HUES64 (cell line): ENCODE measurements around the gene ZNF718.
"Not testable (repeated sequence)": the region's sequence is repeated elsewhere in the genome, so short reads cannot be mapped to it uniquely, and the experiment has no call there.

ENCODE experiments used
- H3K27ac ChIP-seq: 2 replicates; pipeline ENCODE4 v1.7.0; 2013; ENCODE audit warnings: low read depth, low read length, inconsistent platforms
- H3K27me3 ChIP-seq: 2 replicates; pipeline ENCODE4 v1.6.1; 2013; ENCODE audit warnings: mild to moderate bottlenecking, low read length; ENCODE audit not compliant: insufficient read depth
- H3K36me3 ChIP-seq: 2 replicates; pipeline ENCODE4 v1.6.1; 2013; ENCODE audit warnings: mild to moderate bottlenecking, low read length; ENCODE audit not compliant: insufficient read depth
- H3K4me1 ChIP-seq: 2 replicates; pipeline ENCODE4 v1.6.1; 2013; ENCODE audit warnings: mild to moderate bottlenecking, low read length, moderate library complexity; ENCODE audit not compliant: insufficient read depth
- H3K4me3 ChIP-seq: 2 replicates; pipeline ENCODE4 v1.5.1; 2013; ENCODE audit warnings: mild to moderate bottlenecking, low read length, moderate library complexity
- H3K9ac ChIP-seq: 2 replicates; pipeline ENCODE4 v1.6.1; 2013; ENCODE audit warnings: mild to moderate bottlenecking, low read depth, low read length
- H3K9me3 ChIP-seq: 2 replicates; pipeline ENCODE4 v1.6.1; 2013; ENCODE audit warnings: low read depth, low read length; ENCODE audit not compliant: insufficient read depth
- WGBS: fragments of 150-250, 120-280 bp; methylation state at CpG from one replicate; pipeline ENCODE4 v1.1.7; 2013; ENCODE audit warnings: missing lambda C conversion rate; 5-methylcytosine and 5-hydroxymethylcytosine counted together

The ZNF718 gene

DNA sequence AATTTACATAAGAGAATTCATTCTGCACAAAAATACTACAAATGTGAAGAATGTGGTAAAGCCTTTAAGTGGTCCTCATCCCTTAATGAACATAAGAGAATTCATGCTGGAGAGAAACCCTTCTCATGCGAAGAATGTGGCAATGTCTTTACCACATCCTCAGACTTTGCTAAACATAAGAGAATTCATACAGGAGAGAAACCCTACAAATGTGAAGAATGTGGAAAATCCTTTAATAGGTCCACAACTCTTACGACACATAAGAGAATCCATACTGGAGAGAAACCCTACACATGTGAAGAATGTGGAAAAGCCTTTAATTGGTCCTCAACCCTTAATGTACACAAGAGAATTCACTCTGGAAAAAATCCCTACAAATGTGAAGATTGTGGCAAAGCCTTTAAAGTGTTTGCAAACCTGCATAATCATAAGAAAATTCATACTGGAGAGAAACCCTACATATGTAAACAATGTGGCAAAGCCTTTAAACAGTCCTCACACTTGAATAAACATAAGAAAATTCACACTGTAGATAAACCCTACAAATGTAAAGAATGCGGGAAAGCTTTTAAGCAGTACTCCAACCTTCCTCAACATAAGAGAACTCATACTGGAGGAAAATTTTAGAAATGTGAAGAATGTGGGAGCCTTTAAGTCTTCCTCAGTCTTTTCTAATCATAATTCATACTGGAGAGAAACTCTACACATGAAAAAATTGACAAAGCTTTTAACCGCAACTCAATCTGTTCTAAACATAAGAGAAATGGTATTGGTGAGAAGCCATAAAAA is 37.4 kb downstream of the ZNF718 start:
- peaks cover 69% of the 10 kb centered on the region for H3K36me3 ChIP-seq
- H3K4me1 ChIP-seq = no peaks in the 10 kb centered on the region
- no peak overlapping the region for H3K9ac ChIP-seq
- no peak overlapping the region for H3K27ac ChIP-seq
- no peaks in the 10 kb centered on the region for H3K27me3 ChIP-seq
- WGBS = 100% methylated on average over 2 of the region's 4 CpGs
- peak overlapping the region; percentile 18; the same call in 1 of the 2 replicates for H3K4me3 ChIP-seq
- peaks cover 90% of the 10 kb centered on the region for H3K9me3 ChIP-seq

DNA sequence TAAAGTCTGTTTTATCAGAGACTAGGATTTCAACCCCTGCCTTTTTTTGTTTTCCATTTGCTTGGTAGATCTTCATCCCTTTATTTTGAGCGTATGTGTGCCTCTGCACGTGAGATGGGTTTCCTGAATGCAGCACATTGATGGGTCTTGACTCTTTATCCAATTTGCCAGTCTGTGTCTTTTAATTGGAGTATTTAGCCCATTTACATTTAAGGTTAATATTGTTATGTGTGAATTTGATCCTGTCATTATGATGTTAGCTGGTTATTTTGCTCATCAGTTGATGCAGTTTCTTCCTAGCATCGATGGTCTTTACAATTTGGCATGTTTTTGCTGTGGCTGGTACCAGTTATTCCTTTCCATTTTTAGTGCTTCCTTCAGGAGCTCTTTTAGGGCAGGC is 45.3 kb downstream of the ZNF718 start:
- 88% methylated on average over 2 of the region's 3 CpGs for WGBS
- peaks cover 48% of the 10 kb centered on the region for H3K9me3 ChIP-seq
- H3K27me3 ChIP-seq, H3K9ac ChIP-seq, H3K27ac ChIP-seq, H3K4me1 ChIP-seq, H3K36me3 ChIP-seq, H3K4me3 ChIP-seq: not testable (repeated sequence)

DNA sequence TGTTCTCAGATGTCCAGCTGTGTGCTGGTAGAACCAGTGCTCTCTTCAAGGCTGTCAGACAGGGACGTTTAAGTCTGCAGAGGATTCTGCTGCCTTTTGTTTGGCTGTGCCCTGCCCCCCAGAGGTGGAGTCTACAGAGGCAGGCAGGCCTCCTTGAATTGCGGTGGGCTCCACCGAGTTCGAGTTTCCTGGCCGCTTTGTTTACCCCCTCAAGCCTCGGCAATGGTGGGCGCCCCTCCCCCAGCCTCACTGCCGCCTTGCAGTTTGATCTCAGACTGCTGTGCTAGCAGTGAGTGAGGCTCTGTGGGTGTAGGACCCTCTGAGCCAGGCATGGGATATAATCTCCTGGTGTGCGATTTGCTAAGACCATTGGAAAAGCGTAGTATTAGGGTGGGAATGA is 47.0 kb downstream of the ZNF718 start:
- H3K4me1 ChIP-seq, H3K27ac ChIP-seq, H3K27me3 ChIP-seq, H3K36me3 ChIP-seq, H3K4me3 ChIP-seq, H3K9ac ChIP-seq: not testable (repeated sequence)
- WGBS = 96% methylated on average over 10 of the region's 10 CpGs
- peaks cover 43% of the 10 kb centered on the region for H3K9me3 ChIP-seq

DNA sequence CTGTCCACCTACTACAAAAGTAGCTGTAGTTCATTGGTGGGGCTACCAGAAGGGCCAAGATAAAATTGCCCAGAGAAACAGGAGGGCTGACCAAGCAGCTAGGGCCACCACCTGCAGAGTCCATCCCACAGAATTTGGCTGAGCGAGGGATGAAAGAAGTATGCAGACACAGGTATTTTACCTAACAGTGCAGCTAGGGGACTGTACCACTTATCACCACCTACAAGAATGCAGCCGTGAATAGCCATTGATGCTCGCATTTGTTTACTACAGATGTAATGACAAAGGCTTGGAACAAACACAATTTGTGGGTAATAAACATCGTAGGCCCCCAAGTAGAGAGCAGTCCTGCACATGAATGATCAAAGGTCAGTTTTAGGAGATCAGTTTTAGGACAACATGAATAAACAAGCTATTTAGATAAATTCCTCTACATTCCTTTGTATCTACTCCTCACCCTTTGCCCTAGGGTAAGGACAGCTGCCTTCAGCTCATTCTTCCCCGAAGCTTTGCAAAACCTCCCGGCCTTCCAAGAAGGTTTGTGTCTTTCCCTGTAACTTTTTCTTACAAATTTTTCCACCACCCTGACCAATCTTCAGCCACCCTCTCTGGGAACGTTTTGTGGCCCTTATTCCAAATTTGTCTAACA is 49.5 kb downstream of the ZNF718 start:
- no peaks in the 10 kb centered on the region for H3K4me1 ChIP-seq
- H3K27ac ChIP-seq = no peak overlapping the region
- no peak overlapping the region for H3K9ac ChIP-seq
- peaks cover 56% of the 10 kb centered on the region for H3K9me3 ChIP-seq
- WGBS = 89% methylated on average over 7 of the region's 7 CpGs
- no peaks in the 10 kb centered on the region for H3K27me3 ChIP-seq
- H3K36me3 ChIP-seq = peaks cover 5% of the 10 kb centered on the region; the same call in 1 of the 2 replicates
- no peak overlapping the region for H3K4me3 ChIP-seq

DNA sequence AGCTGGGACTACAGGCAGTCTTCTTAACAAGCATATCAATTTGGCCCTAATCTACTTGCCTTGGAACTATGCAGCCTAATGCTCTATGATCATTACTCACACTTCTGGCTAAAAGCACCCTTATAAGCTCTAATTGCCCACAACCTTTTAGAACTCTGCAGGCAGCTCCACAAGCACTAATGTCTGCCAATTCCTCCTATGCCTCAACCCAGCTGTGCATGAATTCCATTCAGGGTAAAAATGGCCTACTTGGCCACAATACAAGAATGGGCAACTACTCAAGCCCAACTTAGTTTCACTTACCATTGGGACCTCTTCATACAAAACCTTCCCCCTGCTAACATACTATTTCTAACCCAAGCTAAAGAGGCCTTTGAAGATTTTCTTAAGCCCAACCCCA is 51.7 kb downstream of the ZNF718 start:
- Histone ChIP-seq H3K4me3 (no peak overlapping the region), H3K9ac (no peak overlapping the region), H3K9me3 (peaks cover 72% of the 10 kb centered on the region), H3K27ac (no peak overlapping the region), H3K4me1 (no peaks in the 10 kb centered on the region), H3K27me3 (no peaks in the 10 kb centered on the region), H3K36me3 (peaks cover 5% of the 10 kb centered on the region; the same call in 1 of the 2 replicates)

DNA sequence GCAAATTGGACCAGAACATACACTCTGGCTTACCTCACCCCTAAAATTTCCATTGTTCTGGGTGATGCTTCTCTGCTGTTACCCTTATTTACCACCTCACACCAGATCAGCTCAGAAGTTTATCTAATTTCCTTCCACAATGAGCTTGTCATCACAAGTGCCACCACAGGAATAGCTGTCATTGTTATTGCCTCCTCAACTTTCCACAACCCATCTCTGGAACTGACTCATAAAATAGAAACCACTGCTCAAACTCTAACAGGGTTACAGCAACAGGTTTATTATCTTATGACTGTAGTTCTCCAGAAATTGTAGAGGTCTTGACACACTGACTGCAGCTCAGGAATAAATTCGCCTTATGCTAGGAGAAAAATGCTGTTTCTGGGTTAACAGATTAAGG is 52.7 kb downstream of the ZNF718 start:
- Histone ChIP-seq H3K4me3 (no peak overlapping the region), H3K4me1 (no peaks in the 10 kb centered on the region), H3K27ac (no peak overlapping the region), H3K27me3 (no peaks in the 10 kb centered on the region), H3K9ac (no peak overlapping the region), H3K36me3 (peaks cover 1% of the 10 kb centered on the region; the same call in 1 of the 2 replicates), H3K9me3 (peaks cover 71% of the 10 kb centered on the region)
- WGBS = 92% methylated on average over 1 of the region's 1 CpG

DNA sequence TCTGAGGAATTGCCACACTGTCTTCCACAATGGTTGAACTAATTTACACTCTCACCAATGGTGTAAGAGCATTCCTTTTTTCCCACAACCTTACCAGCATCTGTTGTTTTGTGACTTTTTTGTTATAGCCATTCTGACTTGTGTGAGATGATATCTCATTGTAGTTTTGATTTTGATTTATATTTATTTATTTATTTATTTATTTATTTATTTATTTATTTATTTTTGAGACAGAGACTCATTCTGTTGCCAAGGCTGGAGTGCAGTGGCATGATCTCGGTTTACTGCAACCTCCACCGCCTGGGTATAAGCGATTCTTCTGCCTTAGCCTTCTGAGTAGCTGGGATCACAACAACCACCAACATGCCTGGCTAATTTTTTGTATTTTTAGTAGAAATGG is 57.9 kb downstream of the ZNF718 start:
- not testable (repeated sequence) for H3K9ac ChIP-seq, H3K27ac ChIP-seq, H3K4me1 ChIP-seq, H3K4me3 ChIP-seq, H3K27me3 ChIP-seq, H3K36me3 ChIP-seq
- WGBS = 96% methylated on average over 3 of the region's 3 CpGs
- H3K9me3 ChIP-seq = peaks cover 62% of the 10 kb centered on the region

DNA sequence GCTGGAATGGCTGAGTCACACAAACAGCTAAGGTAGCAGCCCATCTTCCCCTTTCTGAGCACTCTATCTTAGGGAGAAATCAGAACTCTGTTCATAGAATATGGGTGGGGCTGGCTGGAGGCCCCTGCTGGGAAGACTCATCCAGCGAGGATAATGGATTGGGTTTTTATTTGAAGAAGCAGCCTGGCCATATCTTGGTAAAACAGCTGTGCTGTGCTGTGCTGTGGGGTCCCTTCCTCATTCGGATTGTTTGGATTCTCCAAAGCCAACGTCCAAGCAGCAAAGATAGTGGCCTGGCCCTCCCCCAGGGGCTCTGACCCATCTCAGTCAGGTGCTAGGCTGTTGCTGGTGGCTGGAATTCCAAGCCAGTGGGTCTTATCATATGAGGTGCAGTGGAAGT is 63.8 kb downstream of the ZNF718 start:
- Histone ChIP-seq H3K4me1 (no peaks in the 10 kb centered on the region), H3K27me3 (no peaks in the 10 kb centered on the region), H3K36me3 (no peaks in the 10 kb centered on the region), H3K4me3 (no peak overlapping the region), H3K9me3 (peaks cover 52% of the 10 kb centered on the region), H3K27ac (no peak overlapping the region), H3K9ac (no peak overlapping the region)
- WGBS = 71% methylated on average over 3 of the region's 3 CpGs

DNA sequence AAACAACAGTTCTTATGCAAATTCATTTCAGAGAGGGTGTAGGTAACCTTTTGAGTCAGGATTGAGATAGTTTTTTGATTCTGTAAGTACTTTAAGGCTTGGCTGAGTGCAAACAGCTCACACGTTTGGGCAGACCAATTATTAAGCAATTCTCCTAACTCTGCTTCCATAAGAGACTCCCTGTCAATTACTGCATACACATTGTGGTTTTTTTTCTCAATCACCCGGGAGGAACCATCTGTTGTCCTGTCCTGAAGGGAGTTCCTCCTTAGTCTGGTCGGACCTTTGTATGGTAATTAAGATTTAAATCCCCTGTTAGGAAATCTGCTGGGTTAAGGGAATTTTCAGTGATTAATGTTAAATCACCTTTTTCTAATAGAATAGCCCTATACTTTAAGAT is 70.9 kb downstream of the ZNF718 start:
- 78% methylated on average over 3 of the region's 3 CpGs for WGBS
- not testable (repeated sequence) for H3K36me3 ChIP-seq, H3K4me1 ChIP-seq, H3K4me3 ChIP-seq, H3K27me3 ChIP-seq, H3K9ac ChIP-seq, H3K27ac ChIP-seq
- H3K9me3 ChIP-seq = peaks cover 21% of the 10 kb centered on the region; the same call in 1 of the 2 replicates

DNA sequence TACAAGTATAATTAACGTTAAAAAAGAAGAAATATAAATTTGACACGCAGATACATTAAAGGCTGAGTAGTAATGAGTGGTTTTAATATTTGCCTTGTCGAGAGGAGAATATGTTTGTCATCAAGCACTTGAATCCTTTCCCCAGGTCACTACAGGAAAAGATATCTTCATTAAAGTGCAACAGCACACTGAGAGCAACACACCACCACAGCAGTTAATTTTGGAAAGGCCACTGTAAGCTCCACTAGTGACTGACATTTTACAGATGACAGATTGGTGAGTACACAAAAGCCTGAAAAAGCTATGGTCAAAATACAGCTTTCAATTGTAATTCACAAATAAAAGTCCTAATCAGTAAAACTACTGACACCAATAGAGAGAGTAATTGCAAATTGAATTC is 76.6 kb downstream of the ZNF718 start:
- H3K4me1 ChIP-seq = no peaks in the 10 kb centered on the region
- no peaks in the 10 kb centered on the region for H3K27me3 ChIP-seq
- H3K36me3 ChIP-seq = peaks cover 14% of the 10 kb centered on the region
- peaks cover 63% of the 10 kb centered on the region for H3K9me3 ChIP-seq
- no peak overlapping the region for H3K27ac ChIP-seq
- WGBS = 82% methylated on average over 3 of the region's 3 CpGs
- no peak overlapping the region for H3K4me3 ChIP-seq
- no peak overlapping the region for H3K9ac ChIP-seq

DNA sequence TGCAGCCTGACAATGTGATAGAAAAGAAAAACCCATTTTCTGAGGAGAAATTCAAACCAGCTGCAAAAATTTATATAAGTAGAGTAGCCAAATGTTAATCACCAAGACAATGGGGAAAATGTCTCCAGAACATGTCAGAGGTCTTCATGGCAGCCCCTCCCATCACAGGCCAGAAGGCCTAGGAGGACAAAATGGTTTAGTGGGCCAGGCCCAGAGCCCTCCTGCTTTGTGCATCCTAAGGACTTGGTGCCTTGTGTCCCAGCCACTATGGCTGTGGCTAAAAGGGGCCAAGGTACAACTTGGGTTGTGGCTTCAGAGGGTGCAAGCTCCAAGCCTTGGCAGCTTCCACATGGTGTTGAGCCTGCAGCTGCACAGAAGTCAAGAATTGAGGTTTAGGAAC is 78.5 kb downstream of the ZNF718 start:
- peaks cover 71% of the 10 kb centered on the region for H3K9me3 ChIP-seq
- not testable (repeated sequence) for H3K4me3 ChIP-seq, H3K27me3 ChIP-seq

More for the DNA sequence above, 78.5 kb downstream of the ZNF718 start:
- not testable (repeated sequence) for H3K27ac ChIP-seq, H3K4me1 ChIP-seq, H3K9ac ChIP-seq
- peaks cover 14% of the 10 kb centered on the region for H3K36me3 ChIP-seq
